ENCODE results near the gene RARG.
"Not testable (repeated sequence)": the region's sequence is repeated elsewhere in the genome, so short reads cannot be mapped to it uniquely, and the experiment has no call there.

Gene RARG

DNA sequence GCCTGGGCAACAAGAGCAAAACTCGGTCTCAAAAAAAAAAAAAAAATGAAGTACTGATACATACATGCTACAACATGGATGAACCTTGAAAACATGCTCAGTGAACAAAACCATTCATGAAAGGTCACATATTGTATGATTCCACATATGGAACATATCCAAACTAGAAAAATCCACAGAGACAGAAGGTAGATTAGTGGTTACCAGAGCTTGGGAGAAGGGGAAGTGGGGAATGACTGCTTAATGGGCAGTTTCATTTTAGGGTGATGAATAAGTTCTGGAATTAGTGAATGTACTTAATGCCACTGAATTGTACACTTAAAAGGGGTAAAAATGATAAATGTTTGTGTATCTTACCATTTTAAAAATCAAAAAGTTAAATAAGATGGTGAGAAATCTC lies 27.7 kb downstream of the RARG start:
- Mint-ChIP-seq H3K9me3 (no peaks in the 10 kb centered on the region), H3K4me3 (peak overlapping the region; percentile 81 to 92), H3K27me3 (no peaks in the 10 kb centered on the region), H3K27ac (no peak overlapping the region), H3K36me3 (ENCODE audit: insufficient read depth) (peaks cover 34% of the 10 kb centered on the region), H3K4me1 (ENCODE audit: low read depth in 2 of 2) (peaks cover 61 to 72% of the 10 kb centered on the region in 2 donors)
- DNase-seq, result no peak
- no peak for ATAC-seq (replicated peaks)

DNA sequence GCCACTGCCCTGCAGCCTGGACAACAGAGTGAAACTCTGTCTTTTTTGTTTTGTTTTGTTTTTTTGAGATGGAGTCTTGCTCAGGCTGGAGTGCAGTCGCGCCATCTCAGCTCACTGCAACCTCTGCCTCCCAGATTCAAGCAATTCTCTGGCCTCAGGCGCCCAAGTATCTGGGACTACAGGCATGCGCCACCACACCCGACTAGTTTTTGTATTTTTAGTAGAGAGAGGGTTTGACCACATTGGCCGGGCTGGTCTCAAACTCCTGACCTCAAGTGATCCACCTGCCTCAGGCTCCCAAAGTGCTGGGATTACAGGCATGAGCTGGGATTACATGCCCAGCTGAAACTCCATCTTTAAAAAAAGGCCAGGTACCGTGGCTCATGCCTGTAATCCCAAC lies 29.7 kb downstream of the RARG start:
- H3K27ac Mint-ChIP-seq; H3K9me3 Mint-ChIP-seq; H3K4me3 Mint-ChIP-seq; DNase-seq; H3K27me3 Mint-ChIP-seq; ATAC-seq (replicated peaks): not testable (repeated sequence)
- peaks cover 40% of the 10 kb centered on the region for H3K36me3 Mint-ChIP-seq (ENCODE audit: insufficient read depth)
- peaks cover 57 to 69% of the 10 kb centered on the region in 2 donors for H3K4me1 Mint-ChIP-seq (ENCODE audit: low read depth in 2 of 2)

DNA sequence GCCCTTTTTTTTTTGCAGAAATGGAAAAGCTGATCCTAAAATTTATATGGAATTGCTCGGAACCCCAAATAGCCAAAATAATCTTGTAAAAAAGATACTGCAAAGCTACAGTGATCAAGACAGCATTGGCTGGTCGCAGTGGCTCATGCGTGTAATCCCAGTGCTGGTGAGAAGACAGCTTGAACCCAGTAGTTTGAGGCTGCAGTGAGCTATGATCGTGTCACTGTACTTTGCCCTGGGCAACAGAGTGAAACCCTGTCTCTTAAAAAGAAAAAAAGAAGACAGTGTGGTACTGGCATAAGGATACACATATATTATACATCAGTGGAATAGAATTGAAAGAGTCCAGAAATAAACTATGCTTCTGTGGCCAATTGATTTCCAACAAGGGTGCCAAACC lies 30.4 kb downstream of the RARG start:
- H3K4me3 Mint-ChIP-seq, result no peak overlapping the region
- no peaks in the 10 kb centered on the region for H3K9me3 Mint-ChIP-seq
- peaks cover 47% of the 10 kb centered on the region for H3K36me3 Mint-ChIP-seq (ENCODE audit: insufficient read depth)
- ATAC-seq (replicated peaks) (no peak), DNase-seq (no peak)
- H3K27me3 Mint-ChIP-seq, result no peaks in the 10 kb centered on the region
- peaks cover 52 to 69% of the 10 kb centered on the region in 2 donors for H3K4me1 Mint-ChIP-seq (ENCODE audit: low read depth in 2 of 2)
- H3K27ac Mint-ChIP-seq, result no peak overlapping the region

DNA sequence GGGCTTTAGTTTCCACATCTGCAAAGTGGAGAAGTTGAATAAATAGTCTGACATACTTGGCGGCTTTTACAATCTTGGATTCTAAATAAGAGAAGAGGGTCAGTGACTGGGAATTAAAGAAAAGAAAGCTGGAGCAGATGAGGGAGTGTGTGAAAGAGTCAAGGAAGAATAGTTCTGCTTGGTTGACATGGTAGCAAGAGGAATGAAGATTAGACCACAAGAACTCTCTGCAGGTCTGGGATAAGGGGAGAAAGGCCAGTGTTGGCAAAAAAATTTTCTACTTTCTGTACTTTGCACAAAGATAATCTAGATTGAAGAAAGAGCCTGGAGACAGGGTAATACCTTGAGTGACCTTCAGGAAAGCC lies 30.9 kb downstream of the RARG start:
- no peaks in the 10 kb centered on the region for H3K27me3 Mint-ChIP-seq
- DNase-seq, result no peak
- peak overlapping the region; percentile 58 to 72 for H3K4me3 Mint-ChIP-seq
- ATAC-seq (replicated peaks), result no peak
- H3K9me3 Mint-ChIP-seq, result no peaks in the 10 kb centered on the region
- H3K4me1 Mint-ChIP-seq (ENCODE audit: low read depth in 2 of 2), result peaks cover 50 to 69% of the 10 kb centered on the region in 2 donors
- H3K36me3 Mint-ChIP-seq (ENCODE audit: insufficient read depth), result peaks cover 52% of the 10 kb centered on the region
- peak overlapping the region; percentile 36 to 82 for H3K27ac Mint-ChIP-seq

DNA sequence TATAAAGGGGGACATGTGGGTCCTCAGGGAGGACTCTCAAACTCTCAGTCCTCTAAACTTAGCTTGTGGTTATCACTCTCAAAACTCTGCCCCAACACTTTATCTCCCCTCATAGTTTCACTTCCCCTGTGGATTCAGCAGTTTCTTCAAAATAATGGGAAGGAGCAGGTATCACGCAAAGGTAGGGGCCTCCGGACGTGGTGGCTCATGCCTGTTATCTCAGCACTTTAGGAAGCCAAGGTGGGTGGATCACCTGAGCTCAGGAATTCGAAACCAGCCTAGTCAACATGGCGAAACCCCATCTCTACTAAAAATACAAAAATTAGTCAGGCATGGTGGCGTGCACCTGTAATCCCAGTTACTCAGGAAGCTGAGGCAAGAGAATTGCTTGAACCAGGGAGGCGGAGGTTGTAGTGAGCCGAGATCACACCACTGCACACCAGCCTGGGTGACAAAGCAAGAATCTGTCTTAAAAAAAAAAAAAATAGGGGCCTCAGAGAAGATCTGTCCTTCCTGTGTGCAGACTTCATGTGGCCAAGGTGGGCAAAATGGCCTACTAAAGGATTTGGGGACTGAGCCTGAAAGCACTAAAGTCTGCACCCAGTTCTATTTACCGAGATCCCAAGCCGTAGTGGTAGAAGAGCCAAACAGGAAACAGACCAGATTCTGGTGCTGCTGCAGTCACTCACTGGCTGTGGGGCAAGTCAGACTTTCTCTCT lies 31.4 kb downstream of the RARG start:
- Mint-ChIP-seq H3K27me3 (no peaks in the 10 kb centered on the region), H3K4me1 (ENCODE audit: low read depth in 2 of 2) (peaks cover 46 to 66% of the 10 kb centered on the region in 2 donors), H3K9me3 (no peaks in the 10 kb centered on the region), H3K4me3 (peak overlapping the region; percentile 58 to 72), H3K27ac (peak overlapping the region; percentile 36 to 82), H3K36me3 (ENCODE audit: insufficient read depth) (peaks cover 57% of the 10 kb centered on the region)
- ATAC-seq (replicated peaks), result peak; percentile 31
- no peak for DNase-seq

DNA sequence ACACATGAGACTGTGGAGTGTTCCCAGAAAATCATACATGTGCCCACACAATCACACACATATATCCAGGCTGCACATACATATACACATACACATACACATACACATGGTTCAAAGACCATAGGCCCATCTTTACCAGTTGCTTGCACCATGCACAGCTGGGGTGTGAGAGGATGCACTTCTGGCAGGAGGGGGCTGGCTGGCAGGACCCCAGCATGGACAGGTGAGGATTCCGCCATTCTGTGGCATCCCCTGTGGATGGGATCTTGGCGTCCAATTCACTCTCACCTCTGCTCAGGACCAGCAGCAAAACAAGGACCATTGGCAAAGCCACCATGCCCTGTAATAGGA lies 31.9 kb downstream of the RARG start:
- Mint-ChIP-seq H3K27me3 (no peaks in the 10 kb centered on the region), H3K4me3 (peak overlapping the region; percentile 58 to 72), H3K9me3 (no peaks in the 10 kb centered on the region), H3K4me1 (ENCODE audit: low read depth in 2 of 2) (peaks cover 42 to 64% of the 10 kb centered on the region in 2 donors), H3K36me3 (ENCODE audit: insufficient read depth) (peaks cover 62% of the 10 kb centered on the region), H3K27ac (peak overlapping the region; percentile 36 to 82)
- no peak for DNase-seq
- no peak for ATAC-seq (replicated peaks)

DNA sequence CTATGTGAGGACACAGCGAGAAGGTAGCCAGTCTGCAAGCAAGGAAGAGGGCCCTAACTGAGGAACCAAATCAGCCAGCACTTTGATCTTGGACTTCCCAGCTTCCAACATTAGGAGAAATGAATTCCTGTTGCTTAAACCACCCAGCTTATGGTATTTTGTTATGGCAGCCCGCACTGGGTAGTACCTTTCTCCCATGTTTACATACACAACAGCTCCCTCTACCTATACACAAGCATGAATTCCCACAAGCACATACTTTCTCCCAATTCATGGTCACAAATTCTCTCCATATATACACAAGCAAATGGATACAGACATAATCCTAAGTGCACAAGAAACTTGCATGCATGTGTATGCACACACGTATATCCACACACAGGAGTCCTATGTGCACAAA lies 32.3 kb downstream of the RARG start:
- H3K4me1 Mint-ChIP-seq (ENCODE audit: low read depth in 2 of 2), result peaks cover 42 to 60% of the 10 kb centered on the region in 2 donors
- H3K27ac Mint-ChIP-seq, result peak overlapping the region; percentile 36 to 82
- no peaks in the 10 kb centered on the region for H3K9me3 Mint-ChIP-seq
- H3K27me3 Mint-ChIP-seq, result no peaks in the 10 kb centered on the region
- ATAC-seq (replicated peaks) (no peak), DNase-seq (no peak)
- peaks cover 63% of the 10 kb centered on the region for H3K36me3 Mint-ChIP-seq (ENCODE audit: insufficient read depth)
- H3K4me3 Mint-ChIP-seq, result peak overlapping the region; percentile 58 to 72

DNA sequence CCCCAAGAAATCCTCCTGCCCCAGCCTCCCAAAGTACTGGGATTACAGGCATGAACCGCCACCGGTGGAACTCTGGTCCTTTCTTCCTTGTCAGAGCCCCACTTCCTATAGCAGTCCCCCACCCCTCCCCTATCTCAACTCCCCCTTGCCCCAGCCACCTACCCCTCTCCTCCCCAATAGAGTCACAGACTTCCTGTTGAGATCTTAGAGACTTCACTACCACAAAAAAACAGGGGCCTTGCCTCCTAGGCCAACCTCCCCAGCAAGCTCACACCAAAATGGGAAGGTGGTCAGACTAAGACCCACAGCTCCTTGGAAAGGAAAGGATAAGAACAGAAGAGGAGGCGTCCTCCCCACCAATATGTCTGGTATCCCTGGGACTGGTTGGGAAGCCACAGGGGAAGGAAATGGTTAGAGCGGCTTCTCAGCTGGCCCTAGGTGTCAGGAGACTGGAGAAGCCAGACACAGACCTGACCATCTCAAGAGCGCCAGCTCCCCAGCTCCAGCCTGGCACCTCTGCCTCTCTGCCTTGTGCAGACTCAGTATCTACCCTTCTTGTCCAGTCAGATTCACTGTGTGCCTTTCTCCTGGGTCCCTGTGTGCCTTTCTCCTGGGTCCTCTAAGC lies 33.4 kb downstream of the RARG start:
- Mint-ChIP-seq H3K4me1 (ENCODE audit: low read depth in 2 of 2) (peaks cover 37 to 56% of the 10 kb centered on the region in 2 donors), H3K36me3 (ENCODE audit: insufficient read depth) (peaks cover 66% of the 10 kb centered on the region), H3K27me3 (no peaks in the 10 kb centered on the region), H3K4me3 (peak overlapping the region; percentile 69 to 73), H3K27ac (peak overlapping the region; percentile 85 to 94), H3K9me3 (no peaks in the 10 kb centered on the region)
- ATAC-seq (replicated peaks) (peak; percentile 78), DNase-seq (no peak)

DNA sequence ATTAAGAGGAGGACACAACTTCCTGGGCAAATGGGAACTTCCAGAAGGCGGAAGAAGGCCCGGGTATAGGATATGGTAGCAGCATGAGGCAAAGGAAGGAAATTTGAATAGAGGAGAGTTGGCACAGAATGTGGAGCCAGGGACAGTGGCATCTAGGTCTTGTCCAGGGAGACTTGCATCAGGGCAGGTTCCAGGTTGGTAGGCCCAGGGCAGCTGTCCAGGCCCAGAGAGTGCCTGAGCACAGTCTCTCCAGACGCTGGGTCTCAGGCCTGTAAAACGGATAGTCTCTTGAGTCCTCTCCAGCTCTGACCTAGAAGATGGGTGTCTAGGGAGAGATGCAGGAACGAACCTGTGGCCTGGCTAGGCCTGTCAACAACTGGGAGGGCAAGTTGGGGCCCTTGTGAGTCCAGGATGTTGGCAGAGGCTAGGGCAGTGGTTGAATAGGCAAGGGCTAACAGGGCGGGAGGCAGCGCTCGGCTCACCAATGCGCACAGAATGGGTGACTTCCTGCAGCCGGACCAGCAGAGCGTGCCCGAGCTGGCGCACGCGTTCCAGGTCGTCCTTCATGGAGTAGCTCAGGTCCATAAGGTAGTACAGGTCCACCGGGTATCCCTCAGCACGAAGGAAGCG lies 34.9 kb downstream of the RARG start:
- H3K4me3 Mint-ChIP-seq, result peak overlapping the region in 1 of 2 donors; percentile 45
- no peak for DNase-seq
- no peak for ATAC-seq (replicated peaks)
- peak overlapping the region in 1 of 2 donors; percentile 77 for H3K27ac Mint-ChIP-seq
- no peaks in the 10 kb centered on the region for H3K27me3 Mint-ChIP-seq
- peaks cover 76% of the 10 kb centered on the region for H3K36me3 Mint-ChIP-seq (ENCODE audit: insufficient read depth)
- H3K9me3 Mint-ChIP-seq, result no peaks in the 10 kb centered on the region
- peaks cover 45 to 49% of the 10 kb centered on the region in 2 donors for H3K4me1 Mint-ChIP-seq (ENCODE audit: low read depth in 2 of 2)

DNA sequence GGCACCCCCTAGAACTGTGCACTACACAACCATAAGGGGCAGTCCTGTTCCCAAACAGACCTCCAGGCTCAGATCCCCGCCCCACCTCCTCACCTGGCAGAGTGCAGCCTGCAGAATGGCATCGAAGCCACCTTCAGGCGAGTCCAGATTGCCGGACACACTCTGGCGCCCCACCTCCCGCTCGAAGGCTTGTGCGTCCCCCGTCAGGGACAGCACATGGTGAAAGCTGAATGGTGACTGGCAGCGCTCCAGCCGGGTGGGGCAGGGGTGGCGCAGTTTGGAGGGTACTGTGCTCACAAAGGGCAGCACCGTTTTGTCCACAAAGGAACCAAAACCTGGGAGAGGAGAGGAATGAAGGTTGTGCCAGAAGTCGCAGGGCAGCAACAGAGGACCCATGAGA lies 35.5 kb downstream of the RARG start:
- H3K36me3 Mint-ChIP-seq (ENCODE audit: insufficient read depth), result peaks cover 83% of the 10 kb centered on the region
- H3K27ac Mint-ChIP-seq, result peak overlapping the region in 1 of 2 donors; percentile 77
- peak overlapping the region in 1 of 2 donors; percentile 45 for H3K4me3 Mint-ChIP-seq
- DNase-seq, result no peak
- ATAC-seq (replicated peaks), result no peak
- peaks cover 47 to 49% of the 10 kb centered on the region in 2 donors for H3K4me1 Mint-ChIP-seq (ENCODE audit: low read depth in 2 of 2)
- no peaks in the 10 kb centered on the region for H3K9me3 Mint-ChIP-seq
- no peaks in the 10 kb centered on the region for H3K27me3 Mint-ChIP-seq

DNA sequence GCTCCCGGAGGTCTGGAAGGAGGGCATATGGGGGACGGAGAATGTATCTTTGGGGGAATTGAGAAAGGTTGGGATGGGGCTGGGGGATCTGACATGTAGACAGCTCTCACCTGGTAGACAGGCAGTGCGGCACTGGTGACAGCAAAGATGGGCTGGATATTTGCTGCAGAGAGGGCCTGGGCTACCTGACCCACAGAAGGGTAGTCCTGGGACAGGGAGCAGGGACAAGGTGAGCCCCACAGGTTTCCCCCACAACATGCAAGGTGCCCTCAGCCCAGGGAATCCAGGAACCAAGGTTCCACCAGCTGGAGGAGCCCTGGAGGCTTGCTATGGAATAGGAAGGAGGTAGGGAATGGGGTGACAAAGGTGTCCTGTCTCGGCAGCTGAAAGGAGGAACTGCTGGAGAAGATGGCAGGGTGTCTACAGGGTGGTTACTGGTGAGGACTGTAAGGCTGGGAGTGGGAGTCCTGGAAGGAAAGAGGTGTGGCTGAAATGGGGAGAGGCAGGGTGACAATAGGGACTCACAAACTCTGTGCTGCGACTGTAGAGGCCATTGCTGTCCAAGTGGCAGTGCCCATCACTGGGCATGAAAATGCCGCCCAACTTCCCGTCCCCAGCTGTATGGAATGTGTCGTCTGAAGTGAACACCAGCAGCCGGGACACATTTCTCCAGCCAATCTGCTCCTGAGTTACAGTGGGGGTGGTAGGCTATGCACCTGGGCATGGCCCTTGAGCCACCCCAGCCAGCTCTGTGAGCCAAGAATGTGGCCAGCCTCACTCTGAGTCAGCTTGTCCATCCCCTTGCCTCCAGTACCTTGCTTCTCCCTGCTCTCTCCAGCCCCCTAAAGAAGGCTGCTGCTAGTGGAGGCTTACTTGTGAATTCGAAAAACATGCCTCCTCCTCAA lies 36.2 kb downstream of the RARG start:
- H3K4me3 Mint-ChIP-seq, result no peak overlapping the region

DNA sequence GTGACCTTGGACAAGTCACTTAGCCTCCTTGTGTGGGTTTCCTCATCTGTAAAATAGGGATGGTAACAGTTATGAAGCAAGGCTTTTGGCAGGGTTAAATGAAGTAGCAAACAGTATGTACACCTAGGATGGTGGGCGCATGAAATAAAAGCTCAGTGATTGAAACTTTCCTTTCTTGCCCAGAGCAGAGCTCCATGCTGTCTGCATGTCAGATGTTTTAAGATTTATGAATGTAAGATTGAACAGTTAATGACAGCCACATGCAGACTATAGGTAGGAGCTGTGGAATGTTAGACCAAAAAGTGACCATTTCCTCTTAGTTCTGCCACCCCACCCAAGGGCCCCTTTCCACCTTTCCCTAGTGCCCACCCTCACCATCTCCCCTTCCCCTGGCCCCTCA lies 37.0 kb downstream of the RARG start:
- Mint-ChIP-seq H3K4me1 (ENCODE audit: low read depth in 2 of 2) (peaks cover 39 to 41% of the 10 kb centered on the region in 2 donors), H3K36me3 (ENCODE audit: insufficient read depth) (peaks cover 84% of the 10 kb centered on the region), H3K27me3 (no peaks in the 10 kb centered on the region), H3K27ac (peak overlapping the region; percentile 56 to 84), H3K9me3 (no peaks in the 10 kb centered on the region), H3K4me3 (no peak overlapping the region)
- ATAC-seq (replicated peaks) (no peak), DNase-seq (no peak)

More for the DNA sequence above, 36.2 kb downstream of the RARG start:
- no peak for ATAC-seq (replicated peaks)
- Mint-ChIP-seq H3K9me3 (no peaks in the 10 kb centered on the region), H3K4me1 (ENCODE audit: low read depth in 2 of 2) (peaks cover 43 to 44% of the 10 kb centered on the region in 2 donors), H3K27me3 (no peaks in the 10 kb centered on the region), H3K36me3 (ENCODE audit: insufficient read depth) (peaks cover 84% of the 10 kb centered on the region), H3K27ac (peak overlapping the region; percentile 56 to 84)
- DNase-seq, result no peak

Measured in effector memory CD8-positive, alpha-beta T cell (primary cell).